K562 (cell line): Measurements from ENCODE around the gene GASK1A. TPM values are rescaled to one million over a fixed set of nuclear protein-coding genes. Genes with fewer than 3 reads are reported as not detected.

Experiments
- ATAC-seq: fragments of 200-7000 bp; cut with Tn5 transposase; 3 replicates; pipeline ENCODE4 v1.9.1; 2020; ENCODE audit warnings: moderate library complexity
- BruUV-seq: library from RNA; stranded (reverse); fragments of 400-500 nt; replicated peaks from 2 replicates; lab custom pipeline; 2021; lab: Mats Ljungman, UMichigan
- CTCF ChIA-PET: fragments of 300-600 bp; formaldehyde crosslinking; extraction: SDS; loops from one replicate; lab custom pipeline; 2021; ENCODE audit warnings: low intra/inter-chr PET ratio; lab: Yijun Ruan, JAX
- POLR2A ChIA-PET: fragments of 300-600, 350-650 bp; sonication (Branson Sonifier 250); formaldehyde crosslinking; extraction: SDS; loops from one replicate; lab custom pipeline; 2021; ENCODE audit warnings: antibody characterized with exemption, inconsistent platforms; lab: Yijun Ruan, JAX
- DNase-seq, 4 experiments: peaks; one replicate each; pipeline versions ENCODE4 v3.0.0 to v3.0.0-alpha.2; 2011 to 2018; ENCODE audit warnings: low spot score in 3 of 4, mixed read lengths in 3 of 4; ENCODE audit errors: extremely low read depth in 1 of 4
- FAIRE-seq: peaks from 2 replicates; lab custom pipeline; 2011; peaks lifted over from hg19 to GRCh38; lab: Jason Lieb, UNC
- H2AFZ ChIP-seq: 2 replicates; pipeline ENCODE4 v1.6.0; 2011; ENCODE audit warnings: low read depth, low read length, control low read depth, inconsistent platforms
- H3K27ac ChIP-seq: fragments of 200-600 bp; 3 replicates; pipeline ENCODE4 v1.8.0; 2011; ENCODE audit warnings: low read depth, mild to moderate bottlenecking, control low read depth, inconsistent platforms, low read length, moderate library complexity, mixed read lengths; ENCODE audit errors: extremely low read depth
- H3K27me3 ChIP-seq, 2 experiments: fragments of 300-600 bp in 1 of 2; 2 replicates in 1 of 2; 3 replicates in 1 of 2; pipeline versions ENCODE4 v1.6.0 to v1.8.0; 2011; ENCODE audit warnings: inconsistent platforms in 2 of 2, low read length in 2 of 2, mild to moderate bottlenecking in 1 of 2, mixed read lengths in 1 of 2, moderate library complexity in 1 of 2; ENCODE audit not compliant: control insufficient read depth in 2 of 2, insufficient read depth in 2 of 2
- H3K36me3 ChIP-seq: fragments of 300-600 bp; 3 replicates; pipeline ENCODE4 v1.8.0; 2011; ENCODE audit warnings: mild to moderate bottlenecking, low read length, inconsistent platforms; ENCODE audit not compliant: control insufficient read depth, insufficient read depth
- H3K4me1 ChIP-seq, 2 experiments: fragments of 200-600 bp in 1 of 2; replicated peaks in 1 of 2; 2 replicates in 1 of 2; 3 replicates in 1 of 2; pipeline versions ENCODE4 v1.5.1 to v1.8.0; 2011; ENCODE audit warnings: inconsistent platforms in 2 of 2, low read length in 2 of 2, mild to moderate bottlenecking in 1 of 2, mixed read lengths in 1 of 2, moderate library complexity in 1 of 2; ENCODE audit not compliant: control insufficient read depth in 2 of 2, insufficient read depth in 2 of 2
- H3K4me2 ChIP-seq: 2 replicates; pipeline ENCODE4 v1.6.1; 2011; ENCODE audit warnings: low read length, control low read depth, inconsistent platforms, mixed read lengths; ENCODE audit not compliant: insufficient read depth
- H3K4me3 ChIP-seq: fragments of 200-600 bp; sonication (generic), shearing (Covaris generic); 2 replicates; pipeline ENCODE4 v1.5.1; 2016; ENCODE audit warnings: control low read depth, inconsistent platforms
- H3K79me2 ChIP-seq: fragments of 200-600 bp; 3 replicates; pipeline ENCODE4 v1.8.0; 2011; ENCODE audit warnings: low read length, inconsistent platforms; ENCODE audit not compliant: control insufficient read depth, insufficient read depth
- H3K9ac ChIP-seq, 2 experiments: 2 replicates each; pipeline versions ENCODE4 v1.6.0 to v1.6.1; 2011; ENCODE audit warnings: low read depth in 2 of 2, low read length in 2 of 2, control low read depth in 1 of 2, inconsistent platforms in 1 of 2, mild to moderate bottlenecking in 1 of 2, mixed read lengths in 1 of 2; ENCODE audit not compliant: insufficient read depth in 1 of 2
- H3K9me1 ChIP-seq: one replicate; pipeline ENCODE4 v1.6.0; 2011; ENCODE audit warnings: inconsistent platforms, mild to moderate bottlenecking, low read length, moderate library complexity; ENCODE audit not compliant: control insufficient read depth, insufficient read depth
- H3K9me3 ChIP-seq: replicated peaks from 2 replicates; pipeline ENCODE4 v1.5.1; 2011; ENCODE audit warnings: low read depth, low read length, inconsistent platforms; ENCODE audit not compliant: control insufficient read depth, insufficient read depth
- H4K20me1 ChIP-seq: replicated peaks from 2 replicates; pipeline ENCODE4 v1.6.1; 2011; ENCODE audit warnings: low read length, inconsistent platforms, mixed read lengths; ENCODE audit not compliant: control insufficient read depth, insufficient read depth
- CEBPB ChIP-seq: fragments of 450-650 bp; IDR thresholded peaks from 2 replicates; pipeline ENCODE4 v1.6.1; 2016; ENCODE audit warnings: missing genetic modification characterization, missing compliant biosample characterization
- CEBPG ChIP-seq, 3 experiments: fragments of 200-800 bp in 1 of 3; sonication (Bioruptor generic) in 1 of 3; sonication (generic) in 1 of 3; formaldehyde crosslinking in 1 of 3; IDR thresholded peaks in 2 of 3; conservative IDR thresholded peaks in 1 of 3; 2 replicates each; pipeline versions ENCODE4 v1.6.1 to v1.8.0; 2016 to 2022; ENCODE audit warnings: missing compliant biosample characterization in 2 of 3, missing genetic modification characterization in 2 of 3, mild to moderate bottlenecking in 1 of 3, missing genetic modification reagents in 1 of 3
- GATAD2A ChIP-seq: fragments of 450-650 bp; IDR thresholded peaks from 2 replicates; pipeline ENCODE4 v1.6.1; 2017
- SP2 ChIP-seq: IDR thresholded peaks from 2 replicates; pipeline ENCODE4 v1.6.1; 2011; ENCODE audit warnings: mild to moderate bottlenecking, low read depth, low read length, moderate library complexity; ENCODE audit not compliant: poor library complexity, severe bottlenecking; ENCODE audit errors: extremely low read depth
- ZNF408 ChIP-seq: fragments of 250-450 bp; sonication (Bioruptor Pico); IDR thresholded peaks from 2 replicates; pipeline ENCODE4 v1.4.0; 2020; ENCODE audit warnings: low read depth, mild to moderate bottlenecking, moderate library complexity
- WGBS: fragments of 100-300 bp; shearing (Covaris generic); methylation state at CpG from one replicate; pipeline ENCODE4 v1.1.6; 2016; ENCODE audit warnings: low coverage, mixed read lengths; ENCODE audit not compliant: insufficient coverage; ENCODE audit errors: missing lambda C conversion rate; 5-methylcytosine and 5-hydroxymethylcytosine counted together
- in situ Hi-C: fragments of 300-500 bp; cut with MboI; formaldehyde crosslinking; loops from 4 replicates; pipeline ENCODE4 v1.15.0; 2018; ENCODE audit warnings: inconsistent platforms, mixed read lengths
- intact Hi-C: fragments of 100-400 bp; cut with micrococcal nuclease; formaldehyde crosslinking; loops from 2 replicates; pipeline ENCODE4 v1.14.2; 2022
- polyA plus RNA-seq, 8 experiments: library from polyadenylated mRNA; depleted of rRNA in 4 of 8; stranded (reverse) in 5 of 8; unstranded in 3 of 8; fragments of >200 nt; fragmentation: Nextera tagmentation in 2 of 8; fragmentation: Illumina TruSeq in 1 of 8; extraction: Ambion mirVana in 2 of 8; extraction: Trizol in 1 of 8; gene quantifications; 2 replicates each; pipeline versions ENCODE4 v1.2.1 to v1.2.3, GENCODE V29; 2011 to 2014; ENCODE audit warnings: inconsistent platforms in 1 of 8, missing spikeins in 1 of 8
- total RNA-seq, 7 experiments: library from RNA; depleted of rRNA in 6 of 7; stranded (reverse); fragments of >200 nt in 6 of 7; fragmentation: Illumina TruSeq in 2 of 7; extraction: Trizol in 2 of 7; gene quantifications; 2 replicates each; pipeline versions ENCODE4 v1.2.1 to v1.2.3, GENCODE V29; 2011 to 2021; ENCODE audit warnings: low replicate concordance in 1 of 7
- TF ChIP-seq, protein P1 (sequence below): fragments of 250-450 bp; sonication (Bioruptor Pico); IDR thresholded peaks from 2 replicates; pipeline ENCODE4 v1.8.0; 2022; ENCODE audit warnings: inconsistent platforms
- TF ChIP-seq, protein P2 (sequence below): fragments of 200-800 bp; sonication (Bioruptor generic); IDR thresholded peaks from 2 replicates; pipeline ENCODE4 v1.6.1; 2017; ENCODE audit warnings: missing genetic modification characterization, missing compliant biosample characterization
- TF ChIP-seq, protein P3 (sequence below), 2 experiments: fragments of 450-650 bp in 1 of 2; sonication (generic) in 1 of 2; formaldehyde crosslinking in 1 of 2; IDR thresholded peaks in 1 of 2; conservative IDR thresholded peaks in 1 of 2; 2 replicates each; pipeline versions ENCODE4 v1.6.1 to v1.8.1; 2016 to 2023; ENCODE audit warnings: mild to moderate bottlenecking in 2 of 2, moderate library complexity in 2 of 2, inconsistent platforms in 1 of 2, missing genetic modification reagents in 1 of 2
- TF ChIP-seq, protein P4 (sequence below): fragments of 250-450 bp; sonication (Bioruptor Pico); IDR thresholded peaks from 2 replicates; pipeline ENCODE4 v1.4.0; 2020; ENCODE audit warnings: mild to moderate bottlenecking, moderate library complexity
- TF ChIP-seq, protein P5 (sequence below), 3 experiments: IDR thresholded peaks in 2 of 3; conservative IDR thresholded peaks in 1 of 3; 2 replicates each; pipeline ENCODE4 v1.5.1; 2011 to 2012; ENCODE audit warnings: low read length in 3 of 3, mild to moderate bottlenecking in 3 of 3, control low read depth in 2 of 3, improper control_type of control experiment in 1 of 3, inconsistent platforms in 1 of 3, low read depth in 1 of 3, mixed read lengths in 1 of 3, moderate library complexity in 1 of 3; ENCODE audit not compliant: insufficient read depth in 2 of 3

GASK1A gene
- total and polyA plus RNA-seq, 9 of the 15 experiments (the other 6 are each of a cell fraction or from before 2014, with no cell fraction given): 0.04 to 0.11 (median 0.05) TPM; not detected in 5

DNA sequence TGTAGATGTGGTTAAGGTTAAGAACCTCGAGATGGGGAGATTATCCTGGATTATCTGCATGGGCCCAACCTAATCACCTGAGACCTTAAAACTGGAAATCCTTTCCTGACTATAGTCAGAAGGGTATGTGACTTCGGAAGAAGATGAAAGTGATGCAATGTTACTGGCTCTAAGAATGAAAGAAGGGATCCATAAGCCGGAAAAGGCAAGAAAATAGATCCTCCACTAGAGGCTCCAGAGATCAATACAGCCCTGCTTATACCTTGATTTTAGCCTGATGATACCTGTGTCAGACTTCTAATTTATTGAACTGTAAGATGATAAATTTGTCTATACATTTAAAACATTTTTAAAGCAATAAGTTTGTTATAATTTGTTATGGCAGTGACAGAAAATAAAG, 21.5 kb upstream of the GASK1A start:
- H3K4me1 ChIP-seq: no peaks in the 10 kb centered on the region
- H3K4me3 ChIP-seq: no peak overlapping the region
- ChIA-PET CTCF (no interaction called here), POLR2A (no interaction called here)
- H2AFZ ChIP-seq: no peak overlapping the region
- H3K9me1 ChIP-seq: no peaks in the 10 kb centered on the region
- no peaks in the 10 kb centered on the region for H3K79me2 ChIP-seq
- no peak overlapping the region for H3K27ac ChIP-seq
- DNase-seq (no peak), ATAC-seq (no peak), FAIRE-seq (no peak)
- no peaks in the 10 kb centered on the region for H3K36me3 ChIP-seq
- H4K20me1 ChIP-seq: no peaks in the 10 kb centered on the region
- no peak overlapping the region for H3K9ac ChIP-seq
- WGBS: 0% methylated on average over 3 of the region's 3 CpGs
- BruUV-seq: no TSS peak
- in situ Hi-C loops (no loop called here), intact Hi-C loops (no loop called here)
- H3K4me2 ChIP-seq: no peak overlapping the region
- H3K9me3 ChIP-seq: no peaks in the 10 kb centered on the region
- H3K27me3 ChIP-seq: peaks cover 0 to 4% of the 10 kb centered on the region in 2 experiments; a peak in 2 of 5 replicates
- TF ChIP-seq CEBPB (tag) (0 out of 2 replicates have a peak, but pooled peaks have one; percentile 12), ZNF408 (no peak), GATAD2A (no peak), CEBPG (CRISPR knock-in tag; IDR thresholded peaks at IDR 0.05) (0 out of 2 replicates have a peak, but pooled peaks have one; percentile 26), CEBPG (tag; conservative IDR thresholded peaks at IDR 0.05 in 1 of 2, IDR thresholded peaks at IDR 0.05 in 1 of 2) (peak in 1 of 2 experiments; percentile 70; a peak in 2 of 4 replicates), SP2 (no peak)
- TF ChIP-seq, protein P1, sequence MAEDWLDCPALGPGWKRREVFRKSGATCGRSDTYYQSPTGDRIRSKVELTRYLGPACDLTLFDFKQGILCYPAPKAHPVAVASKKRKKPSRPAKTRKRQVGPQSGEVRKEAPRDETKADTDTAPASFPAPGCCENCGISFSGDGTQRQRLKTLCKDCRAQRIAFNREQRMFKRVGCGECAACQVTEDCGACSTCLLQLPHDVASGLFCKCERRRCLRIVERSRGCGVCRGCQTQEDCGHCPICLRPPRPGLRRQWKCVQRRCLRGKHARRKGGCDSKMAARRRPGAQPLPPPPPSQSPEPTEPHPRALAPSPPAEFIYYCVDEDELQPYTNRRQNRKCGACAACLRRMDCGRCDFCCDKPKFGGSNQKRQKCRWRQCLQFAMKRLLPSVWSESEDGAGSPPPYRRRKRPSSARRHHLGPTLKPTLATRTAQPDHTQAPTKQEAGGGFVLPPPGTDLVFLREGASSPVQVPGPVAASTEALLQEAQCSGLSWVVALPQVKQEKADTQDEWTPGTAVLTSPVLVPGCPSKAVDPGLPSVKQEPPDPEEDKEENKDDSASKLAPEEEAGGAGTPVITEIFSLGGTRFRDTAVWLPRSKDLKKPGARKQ (CRISPR knock-in tag): no peak
- TF ChIP-seq, protein P2, sequence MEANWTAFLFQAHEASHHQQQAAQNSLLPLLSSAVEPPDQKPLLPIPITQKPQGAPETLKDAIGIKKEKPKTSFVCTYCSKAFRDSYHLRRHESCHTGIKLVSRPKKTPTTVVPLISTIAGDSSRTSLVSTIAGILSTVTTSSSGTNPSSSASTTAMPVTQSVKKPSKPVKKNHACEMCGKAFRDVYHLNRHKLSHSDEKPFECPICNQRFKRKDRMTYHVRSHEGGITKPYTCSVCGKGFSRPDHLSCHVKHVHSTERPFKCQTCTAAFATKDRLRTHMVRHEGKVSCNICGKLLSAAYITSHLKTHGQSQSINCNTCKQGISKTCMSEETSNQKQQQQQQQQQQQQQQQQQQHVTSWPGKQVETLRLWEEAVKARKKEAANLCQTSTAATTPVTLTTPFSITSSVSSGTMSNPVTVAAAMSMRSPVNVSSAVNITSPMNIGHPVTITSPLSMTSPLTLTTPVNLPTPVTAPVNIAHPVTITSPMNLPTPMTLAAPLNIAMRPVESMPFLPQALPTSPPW (CRISPR knock-in tag): no peak
- TF ChIP-seq, protein P3, sequence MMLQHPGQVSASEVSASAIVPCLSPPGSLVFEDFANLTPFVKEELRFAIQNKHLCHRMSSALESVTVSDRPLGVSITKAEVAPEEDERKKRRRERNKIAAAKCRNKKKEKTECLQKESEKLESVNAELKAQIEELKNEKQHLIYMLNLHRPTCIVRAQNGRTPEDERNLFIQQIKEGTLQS (IDR thresholded peaks at IDR 0.05): peak; percentile 56
- TF ChIP-seq, protein P3 (CRISPR knock-in tag; conservative IDR thresholded peaks at IDR 0.05): no peak
- TF ChIP-seq, protein P4, sequence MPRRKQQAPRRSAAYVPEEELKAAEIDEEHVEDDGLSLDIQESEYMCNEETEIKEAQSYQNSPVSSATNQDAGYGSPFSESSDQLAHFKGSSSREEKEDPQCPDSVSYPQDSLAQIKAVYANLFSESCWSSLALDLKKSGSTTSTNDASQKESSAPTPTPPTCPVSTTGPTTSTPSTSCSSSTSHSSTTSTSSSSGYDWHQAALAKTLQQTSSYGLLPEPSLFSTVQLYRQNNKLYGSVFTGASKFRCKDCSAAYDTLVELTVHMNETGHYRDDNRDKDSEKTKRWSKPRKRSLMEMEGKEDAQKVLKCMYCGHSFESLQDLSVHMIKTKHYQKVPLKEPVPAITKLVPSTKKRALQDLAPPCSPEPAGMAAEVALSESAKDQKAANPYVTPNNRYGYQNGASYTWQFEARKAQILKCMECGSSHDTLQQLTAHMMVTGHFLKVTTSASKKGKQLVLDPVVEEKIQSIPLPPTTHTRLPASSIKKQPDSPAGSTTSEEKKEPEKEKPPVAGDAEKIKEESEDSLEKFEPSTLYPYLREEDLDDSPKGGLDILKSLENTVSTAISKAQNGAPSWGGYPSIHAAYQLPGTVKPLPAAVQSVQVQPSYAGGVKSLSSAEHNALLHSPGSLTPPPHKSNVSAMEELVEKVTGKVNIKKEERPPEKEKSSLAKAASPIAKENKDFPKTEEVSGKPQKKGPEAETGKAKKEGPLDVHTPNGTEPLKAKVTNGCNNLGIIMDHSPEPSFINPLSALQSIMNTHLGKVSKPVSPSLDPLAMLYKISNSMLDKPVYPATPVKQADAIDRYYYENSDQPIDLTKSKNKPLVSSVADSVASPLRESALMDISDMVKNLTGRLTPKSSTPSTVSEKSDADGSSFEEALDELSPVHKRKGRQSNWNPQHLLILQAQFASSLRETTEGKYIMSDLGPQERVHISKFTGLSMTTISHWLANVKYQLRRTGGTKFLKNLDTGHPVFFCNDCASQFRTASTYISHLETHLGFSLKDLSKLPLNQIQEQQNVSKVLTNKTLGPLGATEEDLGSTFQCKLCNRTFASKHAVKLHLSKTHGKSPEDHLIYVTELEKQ (CRISPR knock-in tag): no peak
- TF ChIP-seq, protein P5, sequence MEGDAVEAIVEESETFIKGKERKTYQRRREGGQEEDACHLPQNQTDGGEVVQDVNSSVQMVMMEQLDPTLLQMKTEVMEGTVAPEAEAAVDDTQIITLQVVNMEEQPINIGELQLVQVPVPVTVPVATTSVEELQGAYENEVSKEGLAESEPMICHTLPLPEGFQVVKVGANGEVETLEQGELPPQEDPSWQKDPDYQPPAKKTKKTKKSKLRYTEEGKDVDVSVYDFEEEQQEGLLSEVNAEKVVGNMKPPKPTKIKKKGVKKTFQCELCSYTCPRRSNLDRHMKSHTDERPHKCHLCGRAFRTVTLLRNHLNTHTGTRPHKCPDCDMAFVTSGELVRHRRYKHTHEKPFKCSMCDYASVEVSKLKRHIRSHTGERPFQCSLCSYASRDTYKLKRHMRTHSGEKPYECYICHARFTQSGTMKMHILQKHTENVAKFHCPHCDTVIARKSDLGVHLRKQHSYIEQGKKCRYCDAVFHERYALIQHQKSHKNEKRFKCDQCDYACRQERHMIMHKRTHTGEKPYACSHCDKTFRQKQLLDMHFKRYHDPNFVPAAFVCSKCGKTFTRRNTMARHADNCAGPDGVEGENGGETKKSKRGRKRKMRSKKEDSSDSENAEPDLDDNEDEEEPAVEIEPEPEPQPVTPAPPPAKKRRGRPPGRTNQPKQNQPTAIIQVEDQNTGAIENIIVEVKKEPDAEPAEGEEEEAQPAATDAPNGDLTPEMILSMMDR (IDR thresholded peaks at IDR 0.05 in 2 of 3, conservative IDR thresholded peaks at IDR 0.05 in 1 of 3; ENCODE audit: insufficient read depth in 2 of 3, low read depth in 1 of 3, low read length in 3 of 3): peak; percentile 9 to 21 (median 14); a peak in 2 of 6 replicates
